Peyer's patch (tissue), 4 donors: Measurements from ENCODE around the gene GPR137. TPM values are rescaled to one million over a fixed set of nuclear protein-coding genes. Genes with fewer than 3 reads are reported as not detected.
A peak's percentile ranks its signal among the peaks of the same experiment; 100 is the strongest.

Experiments
- DNase-seq, 3 donors: peaks; one replicate each; pipeline ENCODE4 v3.0.0-alpha.2; 2017 to 2019
- H3K27ac ChIP-seq, 4 donors: fragments of 200-600 bp; sonication (generic); one replicate each; pipeline ENCODE4 v1.5.1; 2016 to 2019
- H3K27me3 ChIP-seq, 2 donors: fragments of 200-600 bp; sonication (generic); one replicate each; pipeline ENCODE4 v1.5.1; 2019
- H3K36me3 ChIP-seq, 3 donors: fragments of 200-600 bp; sonication (generic); one replicate each; pipeline ENCODE4 v1.5.1; 2016 to 2019
- H3K4me1 ChIP-seq, 4 donors: fragments of 200-600 bp; sonication (generic); one replicate each; pipeline ENCODE4 v1.5.1; 2016 to 2019
- H3K4me3 ChIP-seq, 4 donors: fragments of 200-600 bp; sonication (generic); 1 replicate in 3 of 4; 2 replicates in 1 of 4; pipeline ENCODE4 v1.5.1; 2016 to 2019; ENCODE audit warnings: mild to moderate bottlenecking in 1 of 4
- H3K9me3 ChIP-seq, 4 donors: fragments of 200-600 bp; sonication (generic); one replicate each; pipeline ENCODE4 v1.5.1; 2016 to 2019; ENCODE audit warnings: mild to moderate bottlenecking in 1 of 4
- CTCF ChIP-seq, 6 experiments: fragments of 450-650 bp in 4 of 6; fragments of 200-600 bp in 2 of 6; sonication (generic) in 1 of 6; IDR thresholded peaks; one replicate each; pipeline ENCODE4 v1.5.1; 2017 to 2019; ENCODE audit warnings: antibody characterized with exemption in 6 of 6, mild to moderate bottlenecking in 3 of 6, moderate library complexity in 1 of 6
- POLR2A ChIP-seq, 2 donors: fragments of 450-650 bp; IDR thresholded peaks; one replicate each; pipeline ENCODE4 v1.5.1; 2017; ENCODE audit warnings: antibody characterized with exemption in 2 of 2, mild to moderate bottlenecking in 2 of 2, moderate library complexity in 2 of 2
- total RNA-seq, 4 donors: library from RNA; depleted of rRNA; stranded (reverse); fragments of >200 nt; gene quantifications; one replicate each; pipeline ENCODE4 v1.1.0, GENCODE V29; 2016

The GPR137 gene
- total RNA-seq, 4 donors from 2014 or later, result 5.8 to 49.7 (median 26.3) TPM

GRCh38 chr11:64291262-64291751, 5.7 kb downstream of the GPR137 start, which contains the start of gene KCNK4:
Gene KCNK4, plus strand, starts transcription at chr11:64291302. Its CDS starts 1,717 bp downstream, at chr11:64293019.
- DNase-seq, result peak in 1 of 3 donors; percentile 41
- Histone ChIP-seq H3K4me3 (peak within 1 kb of the TSS; percentile 5 to 47 (median 44)), H3K36me3 (no peaks in the 10 kb centered on the region), H3K4me1 (peaks cover 0 to 22% (median 12%) of the 10 kb centered on the region in 4 donors), H3K27ac (no peak within 1 kb of the TSS), H3K9me3 (no peaks in the 10 kb centered on the region), H3K27me3 (peaks cover 0 to 35% of the 10 kb centered on the region in 2 donors)
- TF ChIP-seq CTCF (IDR thresholded peaks at IDR 0.05), result no peak

- TF ChIP-seq CTCF (IDR thresholded peaks at IDR 0.05) (no peak), POLR2A (IDR thresholded peaks at IDR 0.05) (no peak)
- Histone ChIP-seq H3K9me3 (no peaks in the 10 kb centered on the region), H3K36me3 (no peaks in the 10 kb centered on the region), H3K27me3 (peaks cover 0 to 41% of the 10 kb centered on the region in 2 donors), H3K4me1 (peaks cover 0 to 16% (median 11%) of the 10 kb centered on the region in 4 donors), H3K4me3 (peak overlapping the region; percentile 5 to 47 (median 44)), H3K27ac (no peak overlapping the region)
- peak in 1 of 3 donors; percentile 48 for DNase-seq
Measured at GRCh38 chr11:64291752-64292459, 6.3 kb downstream of the GPR137 start.

- TF ChIP-seq CTCF (IDR thresholded peaks at IDR 0.05), result no peak
- no peak for TF ChIP-seq POLR2A (IDR thresholded peaks at IDR 0.05)
Measured at GRCh38 chr11:64292460-64293254, 7.0 kb downstream of the GPR137 start.

GRCh38 chr11:64294774-64295173, 9.1 kb downstream of the GPR137 start:
- Histone ChIP-seq H3K27me3 (peaks cover 0 to 66% of the 10 kb centered on the region in 2 donors), H3K4me3 (no peak overlapping the region), H3K36me3 (no peaks in the 10 kb centered on the region), H3K9me3 (no peaks in the 10 kb centered on the region), H3K27ac (no peak overlapping the region), H3K4me1 (peaks cover 0 to 25% (median 17%) of the 10 kb centered on the region in 4 donors)
- no peak for DNase-seq
- TF ChIP-seq POLR2A (IDR thresholded peaks at IDR 0.05), result no peak
- TF ChIP-seq CTCF (IDR thresholded peaks at IDR 0.05), result no peak

More at GRCh38 chr11:64292460-64293254, 7.0 kb downstream of the GPR137 start:
- peaks cover 0 to 48% of the 10 kb centered on the region in 2 donors for H3K27me3 ChIP-seq
- H3K9me3 ChIP-seq, result no peaks in the 10 kb centered on the region
- peak overlapping the region; percentile 5 to 47 (median 44) for H3K4me3 ChIP-seq
- H3K27ac ChIP-seq, result no peak overlapping the region
- H3K4me1 ChIP-seq, result peaks cover 0 to 16% (median 11%) of the 10 kb centered on the region in 4 donors
- DNase-seq, result peak in 1 of 3 donors; percentile 43
- H3K36me3 ChIP-seq, result no peaks in the 10 kb centered on the region

- Histone ChIP-seq H3K27me3 (peaks cover 0 to 68% of the 10 kb centered on the region in 2 donors), H3K27ac (no peak overlapping the region), H3K9me3 (no peaks in the 10 kb centered on the region), H3K4me3 (no peak overlapping the region), H3K36me3 (no peaks in the 10 kb centered on the region), H3K4me1 (peaks cover 0 to 35% (median 27%) of the 10 kb centered on the region in 4 donors)
- DNase-seq, result no peak
- TF ChIP-seq POLR2A (IDR thresholded peaks at IDR 0.05), result no peak
- TF ChIP-seq CTCF (IDR thresholded peaks at IDR 0.05), result no peak
Measured at GRCh38 chr11:64295760-64296159, 10.1 kb downstream of the GPR137 start.
